Measurements from ENCODE around the gene WDSUB1.

Gene WDSUB1

DNA sequence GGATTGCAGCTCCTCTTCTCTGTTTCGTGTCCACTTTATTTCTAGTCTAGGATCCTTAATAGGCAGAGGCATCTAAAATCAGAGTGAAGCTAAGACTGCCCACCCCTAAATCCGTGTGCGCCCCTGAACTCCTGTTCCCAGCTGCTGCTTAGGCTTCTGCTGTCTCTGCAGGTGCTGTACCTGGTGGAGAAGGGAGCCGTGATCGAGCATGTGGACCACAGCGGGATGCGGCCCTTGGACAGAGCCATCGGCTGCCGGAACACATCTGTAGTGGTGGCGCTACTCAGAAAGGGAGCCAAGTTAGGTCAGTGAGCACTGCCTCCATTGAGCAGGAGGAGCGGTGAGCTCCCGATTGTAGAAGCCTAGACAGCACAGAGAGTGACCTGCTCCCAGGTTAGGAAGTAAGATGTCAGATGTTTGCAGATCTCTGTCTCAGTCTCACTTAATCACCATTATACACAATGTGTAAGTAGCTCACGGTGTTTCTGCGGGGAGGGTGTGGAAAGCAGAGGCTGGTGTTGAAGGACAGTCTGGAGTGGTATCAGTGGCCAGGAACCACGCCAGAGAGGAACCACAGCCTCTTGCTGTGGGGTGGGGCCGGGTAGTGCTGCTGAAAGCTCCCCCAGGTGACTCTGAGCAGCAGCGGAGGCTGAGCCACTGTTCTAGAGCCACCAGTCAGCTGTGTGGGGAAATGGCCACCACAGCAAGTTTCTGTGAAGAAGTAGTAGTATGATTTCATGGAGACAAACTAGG lies 62.3 kb downstream of the WDSUB1 start:
- DNase-seq (ENCODE audit: low spot score): no peak

DNA sequence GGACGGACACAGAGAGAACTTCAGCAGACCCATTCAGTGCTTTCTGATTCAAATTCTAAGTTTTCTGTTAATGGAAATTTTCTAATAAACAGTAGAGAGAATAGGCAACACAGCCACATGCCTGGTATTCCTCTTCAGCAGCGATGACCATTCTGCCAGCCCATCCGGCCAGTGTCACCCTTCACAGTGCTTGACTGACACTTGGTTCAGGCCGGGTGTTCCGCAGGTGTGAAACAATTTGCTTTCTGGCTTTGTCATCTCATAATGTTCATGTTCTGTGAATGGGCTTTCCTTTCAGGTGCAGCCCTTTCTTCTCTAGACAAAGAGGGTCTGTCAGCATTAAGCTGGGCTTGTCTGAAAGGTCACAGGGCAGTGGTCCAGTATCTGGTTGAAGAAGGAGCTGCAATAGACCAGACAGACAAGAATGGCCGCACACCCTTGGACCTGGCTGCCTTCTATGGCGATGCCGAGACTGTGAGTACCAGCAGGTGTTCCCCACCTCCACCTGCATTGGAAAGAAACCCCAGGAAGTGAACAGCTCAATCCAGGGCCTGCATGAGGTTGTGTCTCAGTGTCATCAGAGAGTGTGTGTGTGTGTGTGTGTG lies 67.0 kb downstream of the WDSUB1 start:
- DNase-seq (ENCODE audit: low spot score): no peak

DNA sequence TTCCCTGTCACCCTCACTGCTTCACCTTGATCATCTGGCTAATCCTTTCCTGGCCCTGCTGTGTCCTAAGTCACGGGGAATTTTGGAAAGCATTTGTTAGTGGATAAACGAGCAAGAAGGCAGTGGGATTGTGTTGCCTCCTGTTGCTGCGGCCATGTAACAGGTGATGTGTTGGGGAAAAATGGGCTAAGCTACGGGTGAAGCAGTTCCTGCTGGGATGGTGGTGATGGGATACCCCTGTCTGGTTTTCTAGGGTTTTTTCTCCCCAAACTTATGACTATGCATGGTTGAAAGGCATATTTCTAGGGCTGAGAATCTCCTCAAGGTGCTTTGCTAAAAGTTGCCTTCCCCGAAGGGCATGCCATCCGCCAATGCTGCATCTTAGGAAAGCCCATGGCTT lies 68.1 kb downstream of the WDSUB1 start:
- no peak for DNase-seq (ENCODE audit: low spot score)

DNA sequence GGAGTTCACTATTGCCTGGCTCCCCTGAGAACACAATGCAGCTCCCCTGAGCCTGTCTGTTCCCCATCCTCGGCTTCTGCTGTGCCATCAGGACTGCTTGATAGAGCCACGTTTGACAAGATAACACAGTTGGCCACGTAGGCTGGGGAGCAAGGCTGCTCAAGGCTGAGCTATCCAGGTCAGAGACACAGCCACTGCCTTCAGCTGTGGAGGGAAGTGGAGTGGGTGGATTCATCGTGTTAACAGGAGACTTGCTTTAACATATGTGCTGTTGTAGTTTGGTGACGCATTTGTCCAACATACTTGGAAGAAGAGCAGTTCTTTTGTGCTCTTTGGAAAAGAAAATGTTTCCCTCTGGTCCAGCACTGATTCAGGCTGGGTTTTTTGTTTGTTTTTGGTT lies 68.8 kb downstream of the WDSUB1 start:
- DNase-seq (ENCODE audit: low spot score): no peak

DNA sequence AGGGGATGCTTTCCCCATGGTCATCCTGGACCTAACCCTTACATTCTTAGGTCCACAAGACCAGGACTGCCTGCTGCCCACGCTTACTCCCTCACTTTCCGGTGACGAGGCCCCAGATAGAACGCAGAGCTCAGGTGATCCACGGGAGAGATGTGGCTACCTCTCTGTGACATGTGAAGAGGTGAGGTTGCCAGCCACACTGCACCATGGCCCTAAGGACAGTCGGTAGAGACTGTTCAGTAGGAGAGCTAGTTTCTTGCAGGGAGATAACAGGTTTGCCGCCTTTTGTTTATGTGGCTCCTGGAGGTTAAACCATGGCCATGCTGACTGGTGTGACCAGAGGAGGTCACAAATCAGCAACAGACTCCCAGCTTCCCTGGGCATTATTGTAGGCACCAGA lies 71.4 kb downstream of the WDSUB1 start:
- no peak for DNase-seq (ENCODE audit: low spot score)

DNA sequence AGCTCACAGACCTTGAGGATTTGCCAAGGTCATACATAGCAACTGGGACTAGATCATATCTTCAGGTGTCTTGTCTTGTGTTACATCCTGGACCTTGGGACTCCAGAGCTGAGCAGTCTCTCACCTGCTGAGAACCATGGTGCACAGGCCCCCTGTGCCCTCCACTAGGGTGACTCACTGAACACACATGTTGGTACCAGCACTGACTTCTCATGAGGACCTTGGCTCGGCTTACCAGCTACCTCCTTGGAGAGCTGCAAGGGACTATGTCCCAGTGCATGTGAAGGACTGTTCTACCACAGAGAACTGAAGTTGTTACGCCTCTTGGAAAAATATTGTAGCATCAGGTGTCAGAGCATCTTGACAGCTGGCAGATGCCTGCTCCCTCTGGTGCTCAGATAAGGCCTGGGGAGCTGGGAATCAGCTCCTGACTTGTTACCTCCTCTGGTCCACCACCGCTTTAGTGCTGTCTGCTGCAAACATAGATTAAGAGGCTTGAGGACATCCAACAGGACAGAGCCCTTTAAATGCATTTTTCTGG lies 72.1 kb downstream of the WDSUB1 start:
- no peak for DNase-seq (ENCODE audit: low spot score)

DNA sequence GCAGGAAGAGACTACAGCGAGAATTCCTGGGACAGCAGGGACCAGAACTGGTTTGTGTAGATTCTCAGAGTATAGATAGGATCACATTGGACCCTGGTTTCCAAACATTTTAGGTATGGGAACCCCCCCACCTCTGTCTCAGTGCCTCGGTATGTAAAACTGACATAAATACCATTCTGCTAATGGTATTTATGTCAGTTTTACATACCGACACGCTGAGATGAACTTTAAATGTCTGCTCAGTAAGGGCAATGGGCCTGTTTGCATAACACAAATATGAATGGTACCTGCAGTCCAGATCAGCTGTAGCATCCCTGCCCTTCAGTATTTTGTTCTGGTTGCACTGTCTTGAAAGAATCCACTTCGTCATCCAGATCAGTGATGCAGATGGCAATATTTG lies 73.2 kb downstream of the WDSUB1 start:
- no peak for DNase-seq (ENCODE audit: low spot score)

DNA sequence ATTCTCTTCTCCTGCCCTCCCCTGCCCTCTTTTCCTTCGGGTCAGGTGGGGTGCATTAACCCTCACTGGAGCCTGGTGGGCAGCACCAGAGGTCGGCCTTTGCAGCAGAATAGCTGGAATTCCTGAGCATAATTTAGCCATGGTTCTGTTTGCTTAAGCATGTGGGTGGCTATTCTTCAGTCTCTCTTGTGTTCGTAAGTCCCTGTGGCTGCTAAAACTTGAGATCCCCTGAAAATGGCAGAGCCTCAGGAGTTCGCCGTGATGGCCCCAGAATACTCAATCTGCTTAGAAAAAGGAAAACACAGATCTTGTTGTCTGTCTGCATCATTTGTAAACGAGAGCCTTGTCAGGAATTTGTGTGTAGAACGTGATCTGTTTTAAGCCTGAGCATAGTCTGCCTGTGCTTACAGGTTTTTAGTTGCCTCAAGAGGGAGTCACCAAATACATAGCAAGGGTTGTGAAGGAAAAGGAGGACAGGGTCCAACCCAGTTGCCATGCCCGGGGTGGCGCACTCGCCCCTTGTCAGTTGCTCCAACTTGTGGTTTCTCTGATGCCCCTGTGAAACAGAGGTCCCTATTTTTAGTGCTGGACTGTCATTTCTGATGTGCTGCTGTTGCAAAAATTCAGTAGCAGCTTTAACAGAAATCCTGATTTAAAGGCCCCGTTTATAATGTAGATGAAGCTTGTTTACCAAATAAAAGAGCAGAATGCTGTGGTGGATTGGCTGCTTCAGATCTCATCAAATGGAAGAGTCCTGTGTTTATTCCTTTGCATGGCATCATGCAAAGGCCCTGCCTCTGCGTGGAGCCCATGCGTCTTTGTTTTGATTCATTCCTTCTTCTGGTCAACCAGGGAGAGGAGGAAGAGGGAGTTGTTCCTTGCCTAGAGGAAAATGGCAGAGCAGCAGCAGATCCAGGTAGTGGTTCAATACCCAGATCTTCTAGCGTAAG lies 74.8 kb downstream of the WDSUB1 start:
- peak; percentile 32 for DNase-seq (ENCODE audit: low spot score)

DNA sequence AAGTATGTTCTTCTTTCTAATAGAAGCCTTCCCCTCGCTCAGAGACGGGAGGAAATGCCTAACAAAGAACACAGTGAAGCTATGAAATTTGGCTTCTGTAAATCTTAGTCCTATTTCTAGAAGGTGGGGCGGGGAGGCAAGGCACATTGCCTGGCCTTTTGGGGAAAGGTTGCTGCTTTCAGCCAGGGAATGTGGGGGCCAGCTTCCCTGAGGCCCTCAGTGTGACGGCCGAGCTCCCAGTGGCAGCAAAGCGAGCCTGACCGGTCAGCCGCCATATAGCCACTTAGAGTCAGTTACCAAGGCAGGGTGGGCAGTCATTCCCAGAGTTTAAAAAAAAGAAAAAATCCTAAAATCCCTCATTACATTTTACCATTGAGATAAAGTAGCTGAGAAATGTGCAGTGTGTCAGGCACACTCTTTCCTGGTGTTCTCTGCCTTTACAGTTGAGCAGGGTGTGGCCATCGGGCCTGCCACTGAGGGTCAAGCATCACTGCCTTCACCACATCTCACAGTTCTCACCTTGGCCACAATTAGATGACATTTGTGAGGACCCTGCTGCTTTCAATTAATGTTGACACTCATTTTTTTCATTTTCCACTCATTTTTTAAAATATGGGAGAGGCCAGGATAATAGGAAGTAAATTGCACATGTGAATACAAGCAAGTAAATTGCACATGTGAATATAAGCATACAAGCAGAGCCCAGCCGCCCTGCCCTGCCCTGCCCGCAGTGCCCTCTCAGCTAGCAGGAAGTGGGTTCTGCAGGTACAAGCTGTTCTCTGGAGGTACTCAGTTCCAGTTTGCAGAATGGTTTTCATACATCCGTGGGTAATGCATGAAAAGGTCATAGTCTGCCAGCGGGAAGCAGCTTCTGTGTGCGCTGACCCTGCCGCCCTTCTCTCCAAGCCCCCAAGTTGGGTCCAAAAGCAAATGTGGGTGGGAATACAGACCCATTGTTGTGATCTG lies 76.9 kb downstream of the WDSUB1 start:
- no peak for DNase-seq (ENCODE audit: low spot score)

DNA sequence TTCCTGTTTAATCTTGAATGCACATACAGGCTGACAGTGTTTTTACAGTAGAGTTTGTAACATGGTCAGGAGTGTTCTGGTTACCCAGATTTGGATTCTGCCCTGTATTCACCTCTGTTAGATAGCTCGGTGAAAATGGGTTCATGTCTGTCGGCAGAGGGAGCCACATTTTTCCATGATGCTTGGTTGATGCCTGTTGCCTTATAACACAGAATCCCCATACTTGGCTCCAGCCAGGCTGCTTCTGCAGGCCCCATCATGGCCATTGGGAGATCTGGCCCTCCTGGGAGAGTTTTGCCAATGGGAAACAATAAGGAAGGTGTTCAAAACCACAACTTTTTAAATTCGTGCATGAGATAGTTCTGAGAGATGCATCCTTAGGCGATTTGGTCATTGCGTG lies 78.1 kb downstream of the WDSUB1 start:
- DNase-seq (ENCODE audit: low spot score): peak; percentile 17

DNA sequence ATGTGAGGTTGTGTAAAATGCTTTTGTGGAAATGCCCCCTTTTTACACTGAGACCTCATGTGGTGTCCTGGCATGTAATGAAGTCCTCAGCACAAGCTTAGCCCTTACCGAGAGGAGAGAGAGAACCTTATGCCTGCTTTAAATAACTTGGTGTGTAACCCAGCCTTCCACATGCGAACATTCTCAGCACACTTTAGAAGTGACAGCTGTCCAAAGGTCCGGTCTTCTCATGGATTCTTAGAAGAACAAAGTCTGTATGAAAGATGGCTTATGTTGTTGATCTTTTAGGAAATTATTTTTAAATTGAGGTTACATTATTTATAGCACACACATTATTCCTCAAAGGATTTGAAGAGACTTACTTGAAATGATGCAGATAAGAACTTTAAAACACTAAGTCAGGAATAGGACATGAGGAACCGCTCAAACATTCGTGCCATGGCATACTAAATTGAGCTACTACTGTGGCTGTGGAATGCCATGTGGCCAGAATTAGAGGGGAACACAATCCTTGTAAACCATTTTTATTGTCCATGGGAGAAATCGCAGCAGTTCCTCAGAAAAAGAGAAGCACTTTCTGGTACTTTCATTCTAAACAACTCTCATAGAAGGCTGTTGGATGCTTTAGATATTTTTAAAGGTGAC lies 79.6 kb downstream of the WDSUB1 start:
- DNase-seq (ENCODE audit: low spot score): peak; percentile 21

DNA sequence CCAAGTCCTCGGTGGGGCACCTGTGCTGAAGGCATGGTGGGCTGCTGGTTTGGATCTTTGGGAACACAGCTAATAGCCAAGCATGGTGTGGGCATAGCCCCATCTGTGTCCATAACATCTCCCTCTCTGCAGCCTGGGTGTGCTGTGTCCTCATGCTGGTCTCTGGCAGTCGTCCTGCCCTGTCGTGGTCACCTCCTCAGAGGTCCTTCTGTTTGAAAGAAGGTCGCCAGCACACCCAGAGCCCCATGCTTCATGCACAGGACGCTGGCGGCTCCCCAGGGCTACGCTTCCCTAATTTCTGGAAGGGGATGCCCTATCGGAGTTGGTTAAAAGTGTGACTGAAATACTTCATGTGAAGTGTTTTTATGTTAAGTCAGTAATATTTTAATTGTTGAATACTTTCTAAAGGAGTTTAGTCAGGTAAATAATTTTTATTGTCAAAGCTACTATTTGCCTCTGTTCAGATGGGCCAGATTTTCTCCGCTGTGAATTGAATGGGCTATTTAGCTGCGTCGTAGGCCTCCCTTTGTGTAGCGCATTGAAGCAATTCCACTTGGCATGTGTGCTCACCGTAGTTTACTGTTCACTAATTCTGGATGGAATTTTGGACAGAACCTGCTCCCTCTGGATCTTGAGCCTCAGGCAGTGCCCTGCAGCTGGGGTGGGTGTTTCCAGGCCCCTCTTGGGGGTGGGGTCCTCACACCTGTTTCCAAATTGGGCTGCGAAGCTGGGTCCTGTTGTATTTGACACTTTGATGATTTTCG lies 81.9 kb downstream of the WDSUB1 start:
- DNase-seq (ENCODE audit: low spot score): no peak

DNA sequence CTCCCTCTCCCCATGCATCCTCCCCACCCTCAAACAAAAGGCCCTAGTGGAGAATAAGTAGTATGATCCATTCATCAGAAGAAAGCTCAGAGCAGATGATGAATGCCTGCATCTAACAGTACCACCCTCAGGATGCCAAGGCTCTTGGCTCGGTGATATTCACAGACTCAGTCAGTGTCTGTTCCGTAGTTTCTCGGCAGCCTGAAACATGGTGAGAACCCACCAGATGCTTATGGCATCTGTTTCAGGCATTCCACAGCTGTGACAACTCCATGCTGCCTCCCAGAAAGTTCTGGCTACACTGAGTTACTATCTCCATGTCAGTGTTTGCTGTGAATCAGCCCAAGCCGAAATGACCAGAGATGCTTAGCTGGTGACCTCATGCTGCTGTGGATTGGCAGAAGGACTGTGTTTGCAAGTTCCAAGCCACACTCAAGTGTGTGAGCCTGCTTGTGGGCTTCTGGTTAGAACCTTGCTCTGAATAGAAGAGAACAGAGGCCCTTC lies 83.9 kb downstream of the WDSUB1 start:
- DNase-seq (ENCODE audit: low spot score): peak; percentile 95

DNA sequence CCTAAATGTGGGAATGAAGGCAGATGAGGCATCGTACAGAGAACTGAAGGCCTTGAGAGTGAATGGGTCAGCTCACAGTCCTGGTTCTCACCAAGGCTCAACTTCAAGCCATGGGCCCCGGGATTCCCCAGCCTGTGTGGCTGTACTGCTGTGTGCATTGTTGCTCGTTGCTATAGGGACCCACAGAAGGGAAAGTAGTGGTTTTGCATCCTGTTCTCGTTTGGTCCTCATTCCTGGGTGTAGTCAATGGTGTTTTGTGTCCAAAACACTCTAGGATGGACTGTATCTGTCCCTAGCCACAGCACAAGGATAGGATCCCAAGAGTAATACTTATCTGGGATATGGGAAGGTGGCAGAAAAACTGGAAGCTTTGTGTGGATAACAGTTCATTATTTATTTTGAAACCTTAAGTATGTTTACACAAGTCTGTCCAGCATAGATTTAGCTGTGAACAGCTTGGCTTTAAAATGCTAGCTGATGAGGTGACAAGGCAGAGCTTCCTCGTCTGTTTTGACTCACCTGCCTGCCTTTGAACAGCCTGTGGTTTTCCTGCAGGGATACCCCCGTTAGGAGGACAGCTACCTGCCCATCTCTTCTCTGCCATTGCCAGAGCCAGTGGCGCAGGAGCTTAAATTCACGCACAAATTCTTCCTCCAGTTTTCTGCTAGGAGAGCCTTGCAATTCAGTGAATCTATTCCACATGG lies 85.0 kb downstream of the WDSUB1 start:
- no peak for DNase-seq (ENCODE audit: low spot score)

DNA sequence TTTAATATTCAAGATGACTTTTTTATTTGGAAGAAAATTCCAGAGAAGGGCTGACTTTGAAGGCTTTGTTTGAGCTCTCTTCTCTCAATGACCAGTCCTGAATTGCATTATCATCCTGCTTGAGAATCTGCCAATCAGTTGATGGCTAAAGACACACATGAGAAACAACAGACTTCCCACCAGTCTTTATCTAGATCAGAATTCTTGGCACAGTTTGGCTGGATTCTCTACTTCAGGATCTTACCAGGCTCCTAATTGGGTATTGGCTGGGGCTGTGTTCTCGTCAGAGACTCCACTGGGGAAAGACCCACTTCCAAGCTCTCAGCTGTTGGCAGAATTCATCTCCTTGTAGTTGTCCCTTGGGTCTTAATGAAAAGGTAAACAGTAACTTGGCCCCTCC lies 86.0 kb downstream of the WDSUB1 start:
- DNase-seq (ENCODE audit: low spot score): no peak

DNA sequence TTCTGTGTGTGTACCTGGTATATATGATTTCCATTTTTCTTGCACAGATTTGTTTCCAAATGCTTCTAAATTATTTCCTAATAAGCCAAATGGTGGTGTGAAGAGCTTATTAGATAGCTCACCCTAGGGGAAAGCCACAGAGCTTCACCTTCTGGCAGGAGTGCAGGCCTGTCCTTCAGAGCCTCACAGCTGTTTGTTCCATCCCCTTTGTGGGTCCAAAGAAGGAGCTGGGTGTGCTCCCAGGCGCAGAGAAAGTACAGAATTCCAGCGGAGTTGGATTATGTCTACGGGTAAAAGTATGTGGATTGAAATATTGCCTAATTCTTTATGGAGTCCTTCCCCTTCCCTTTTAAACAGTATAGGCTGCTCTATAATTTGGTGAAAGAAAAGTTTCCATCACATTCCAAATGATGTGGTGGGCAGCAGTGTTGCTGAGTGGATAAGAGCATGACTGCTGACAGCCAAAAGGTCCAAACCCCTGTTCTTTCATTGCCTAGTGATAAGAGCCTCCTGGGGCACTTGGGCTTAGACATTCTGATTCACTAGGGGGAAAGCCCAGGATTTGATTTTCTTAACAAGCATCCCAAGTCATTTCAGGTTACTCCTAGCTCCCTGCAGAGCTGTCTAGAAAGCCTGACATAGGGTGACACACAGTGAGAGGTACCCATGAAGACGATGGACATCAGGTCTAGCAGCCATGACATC lies 86.6 kb downstream of the WDSUB1 start:
- no peak for DNase-seq (ENCODE audit: low spot score)

DNA sequence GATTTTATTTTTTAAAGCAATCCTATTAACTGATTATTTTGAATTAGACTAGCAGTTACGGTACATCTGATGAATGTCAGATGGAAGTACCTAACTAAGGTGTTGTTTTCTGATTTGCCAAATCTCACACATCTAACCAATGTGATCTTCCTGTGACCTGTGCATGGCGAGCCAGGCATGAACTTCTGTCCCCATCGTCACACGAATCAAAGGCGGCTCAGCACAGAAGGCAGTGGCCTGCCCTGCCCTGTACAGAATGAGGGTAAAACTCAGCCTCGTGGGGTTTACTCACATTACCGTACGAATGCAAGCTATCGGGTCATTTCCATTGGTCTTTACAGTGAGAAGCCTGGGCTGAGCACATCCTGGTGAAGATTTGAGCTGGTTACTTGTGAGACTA lies 87.3 kb downstream of the WDSUB1 start:
- DNase-seq (ENCODE audit: low spot score): no peak

DNA sequence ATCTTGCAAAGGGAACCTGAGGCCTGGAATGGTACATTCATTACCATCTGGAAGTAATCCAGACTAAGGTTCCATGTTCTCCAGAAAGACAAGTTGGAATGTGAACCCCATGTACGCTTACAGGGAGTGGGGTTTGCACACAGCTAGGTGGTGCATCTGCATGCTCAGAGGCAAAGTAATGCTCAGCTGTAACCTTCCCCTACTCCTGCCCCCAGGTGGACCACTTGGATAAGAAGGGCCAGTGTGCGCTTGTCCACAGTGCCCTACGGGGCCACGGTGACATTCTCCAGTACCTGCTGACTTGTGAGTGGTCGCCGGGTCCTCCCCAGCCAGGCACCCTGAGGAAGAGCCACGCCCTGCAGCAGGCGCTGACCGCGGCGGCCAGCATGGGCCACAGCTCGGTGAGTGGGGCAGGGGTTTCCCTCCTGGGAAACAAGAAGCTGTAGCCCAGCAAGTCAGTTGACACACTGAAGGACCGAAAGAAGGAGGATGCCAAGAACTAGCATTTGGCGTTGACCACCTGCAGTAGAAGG lies 90.0 kb downstream of the WDSUB1 start:
- no peak for DNase-seq (ENCODE audit: low spot score)

All from hepatic stellate cell (primary cell).